ENCODE results near the gene PTPRG.

PTPRG gene

DNA sequence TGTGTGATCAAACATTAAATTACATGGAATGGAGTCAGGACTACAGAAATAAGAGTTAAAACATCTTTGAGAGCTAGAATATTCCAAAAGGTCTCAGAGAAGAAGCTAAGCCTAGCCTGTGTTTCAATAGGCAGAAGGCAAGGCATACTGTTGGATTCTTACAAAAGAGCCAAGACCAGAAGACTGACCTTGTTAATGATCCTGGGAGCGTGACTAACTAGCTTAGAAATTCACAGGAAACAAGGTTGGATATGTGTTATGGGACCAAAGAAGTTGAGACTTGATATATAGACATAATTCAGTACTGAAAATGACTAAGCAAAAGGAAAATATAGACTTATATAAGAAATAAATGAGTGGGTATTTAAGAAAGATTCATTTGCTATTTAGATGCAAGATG is 761.9 kb downstream of the PTPRG start:
- H3K9me3 Mint-ChIP-seq: peaks cover 2% of the 10 kb centered on the region
- H3K27me3 Mint-ChIP-seq: no peaks in the 10 kb centered on the region
- ATAC-seq (ENCODE audit: low read depth) (no peak), DNase-seq (ENCODE audit: low spot score in 2 of 2) (no peak)
- H3K4me1 Mint-ChIP-seq: peaks cover 6% of the 10 kb centered on the region
- H3K36me3 Mint-ChIP-seq: no peaks in the 10 kb centered on the region
- no peak overlapping the region for H3K27ac Mint-ChIP-seq
- no peak overlapping the region for H3K4me3 Mint-ChIP-seq

GRCh38 chr3:62325896-62326295 is 764.5 kb downstream of the PTPRG start:
- Mint-ChIP-seq H3K4me3 (no peak overlapping the region), H3K27me3 (no peaks in the 10 kb centered on the region), H3K27ac (no peak overlapping the region), H3K4me1 (no peaks in the 10 kb centered on the region), H3K9me3 (no peaks in the 10 kb centered on the region), H3K36me3 (no peaks in the 10 kb centered on the region)
- ATAC-seq (ENCODE audit: low read depth): no peak
- DNase-seq (ENCODE audit: low spot score in 2 of 2): no peak

DNA sequence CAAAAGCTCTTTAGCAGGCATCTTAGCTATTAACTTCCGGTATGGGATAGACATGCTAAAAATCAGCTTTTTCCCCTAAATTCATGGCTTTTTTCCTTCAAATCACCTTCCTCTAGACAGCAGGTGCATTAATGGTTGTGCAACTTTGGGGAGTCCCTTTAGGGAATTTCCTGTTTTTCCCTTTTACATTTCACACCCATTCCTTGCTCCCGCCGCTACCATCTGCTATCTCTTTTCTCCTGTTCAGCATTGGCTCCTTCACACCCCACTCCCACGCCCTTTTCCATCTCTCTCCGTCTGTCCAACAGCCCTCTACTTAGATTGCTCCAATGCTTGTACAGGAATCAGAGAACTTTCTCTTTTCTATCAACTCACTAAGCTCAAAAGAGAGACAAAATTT is 768.6 kb downstream of the PTPRG start:
- Mint-ChIP-seq H3K4me1 (no peaks in the 10 kb centered on the region), H3K4me3 (no peak overlapping the region), H3K9me3 (no peaks in the 10 kb centered on the region), H3K27me3 (no peaks in the 10 kb centered on the region), H3K27ac (no peak overlapping the region), H3K36me3 (no peaks in the 10 kb centered on the region)
- DNase-seq (ENCODE audit: low spot score in 2 of 2) (no peak), ATAC-seq (ENCODE audit: low read depth) (no peak)

- DNase-seq (ENCODE audit: low spot score in 2 of 2) (no peak), ATAC-seq (ENCODE audit: low read depth) (no peak)
- no peaks in the 10 kb centered on the region for H3K9me3 Mint-ChIP-seq
- no peak overlapping the region for H3K4me3 Mint-ChIP-seq
- no peaks in the 10 kb centered on the region for H3K27me3 Mint-ChIP-seq
- H3K4me1 Mint-ChIP-seq: no peaks in the 10 kb centered on the region
- H3K27ac Mint-ChIP-seq: no peak overlapping the region
- no peaks in the 10 kb centered on the region for H3K36me3 Mint-ChIP-seq
Observed at GRCh38 chr3:62332017-62332416, 770.6 kb downstream of the PTPRG start.

- Mint-ChIP-seq H3K27me3 (no peaks in the 10 kb centered on the region), H3K36me3 (no peaks in the 10 kb centered on the region), H3K4me1 (no peaks in the 10 kb centered on the region), H3K9me3 (no peaks in the 10 kb centered on the region), H3K27ac (no peak overlapping the region), H3K4me3 (no peak overlapping the region)
- DNase-seq (ENCODE audit: low spot score in 2 of 2): no peak
- ATAC-seq (ENCODE audit: low read depth): no peak
Observed at GRCh38 chr3:62332835-62333244, 771.5 kb downstream of the PTPRG start.

GRCh38 chr3:62335196-62335595 is 773.8 kb downstream of the PTPRG start:
- ATAC-seq (ENCODE audit: low read depth) (no peak), DNase-seq (ENCODE audit: low spot score in 2 of 2) (no peak)
- no peaks in the 10 kb centered on the region for H3K9me3 Mint-ChIP-seq
- H3K36me3 Mint-ChIP-seq: no peaks in the 10 kb centered on the region
- H3K4me1 Mint-ChIP-seq: no peaks in the 10 kb centered on the region
- no peak overlapping the region for H3K27ac Mint-ChIP-seq
- no peaks in the 10 kb centered on the region for H3K27me3 Mint-ChIP-seq
- no peak overlapping the region for H3K4me3 Mint-ChIP-seq

DNA sequence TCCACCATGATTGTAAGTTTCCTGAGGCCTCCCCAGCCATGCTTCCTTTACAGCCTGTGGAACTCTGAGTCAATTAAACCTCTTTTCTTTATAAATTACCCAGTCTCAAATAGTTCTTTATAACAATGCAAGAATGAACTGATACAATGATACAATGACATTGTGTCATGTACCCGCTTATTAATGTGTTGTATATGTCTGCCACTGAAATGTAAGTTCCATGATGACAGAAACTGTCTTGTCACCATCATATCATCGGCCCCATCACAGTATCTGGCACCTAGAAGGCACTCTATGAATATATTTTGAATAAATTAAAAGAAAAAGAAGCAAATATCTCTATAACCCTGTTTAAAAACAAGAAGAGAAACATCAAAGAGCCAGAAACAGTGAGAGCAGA is 782.4 kb downstream of the PTPRG start:
- Mint-ChIP-seq H3K36me3 (no peaks in the 10 kb centered on the region), H3K4me3 (no peak overlapping the region), H3K4me1 (no peaks in the 10 kb centered on the region), H3K27me3 (peaks cover 11% of the 10 kb centered on the region), H3K27ac (no peak overlapping the region), H3K9me3 (peaks cover 7% of the 10 kb centered on the region)
- DNase-seq (ENCODE audit: low spot score in 2 of 2) (no peak), ATAC-seq (ENCODE audit: low read depth) (no peak)
